Trophoblast cell (in vitro differentiated cells and primary cell): ENCODE results near the gene SNRNP70.
A peak's percentile ranks its signal among the peaks of the same experiment; 100 is the strongest.

Experiments
- DNase-seq, 2 donors: peaks; one replicate each; pipeline ENCODE4 v3.0.0-alpha.2; 2016
- H2AFZ ChIP-seq: 2 replicates; pipeline ENCODE4 v1.6.1; 2013; ENCODE audit warnings: low read length, moderate library complexity, mild to moderate bottlenecking; ENCODE audit not compliant: insufficient read depth, poor library complexity
- H2AK5ac ChIP-seq: 2 replicates; pipeline ENCODE4 v1.6.1; 2013; ENCODE audit warnings: mild to moderate bottlenecking, low read length
- H2BK120ac ChIP-seq: 2 replicates; pipeline ENCODE4 v1.6.1; 2013; ENCODE audit warnings: low read length, mild to moderate bottlenecking, moderate library complexity; ENCODE audit not compliant: insufficient read depth, poor library complexity
- H2BK12ac ChIP-seq: 2 replicates; pipeline ENCODE4 v1.6.1; 2013; ENCODE audit warnings: mild to moderate bottlenecking, low read length, moderate library complexity
- H2BK5ac ChIP-seq: 2 replicates; pipeline ENCODE4 v1.6.1; 2013; ENCODE audit warnings: low read length, low read depth, moderate library complexity, mild to moderate bottlenecking; ENCODE audit not compliant: poor library complexity
- H3K14ac ChIP-seq: 2 replicates; pipeline ENCODE4 v1.6.1; 2013; ENCODE audit warnings: mild to moderate bottlenecking, low read length
- H3K18ac ChIP-seq: 2 replicates; pipeline ENCODE4 v1.6.1; 2013; ENCODE audit warnings: mild to moderate bottlenecking, low read length
- H3K23ac ChIP-seq: 2 replicates; pipeline ENCODE4 v1.6.1; 2013; ENCODE audit warnings: low read length
- H3K27ac ChIP-seq: 2 replicates; pipeline ENCODE4 v1.5.1; 2013; ENCODE audit warnings: low read depth, mild to moderate bottlenecking, inconsistent platforms, low read length, moderate library complexity
- H3K27me3 ChIP-seq: 2 replicates; pipeline ENCODE4 v1.6.1; 2013; ENCODE audit warnings: inconsistent platforms, mild to moderate bottlenecking, low read length, moderate library complexity; ENCODE audit not compliant: insufficient read depth
- H3K36me3 ChIP-seq, 2 experiments: 1 replicate in 1 of 2; 2 replicates in 1 of 2; pipeline ENCODE4 v1.6.1; 2013; ENCODE audit warnings: low read length in 2 of 2, mild to moderate bottlenecking in 2 of 2, moderate library complexity in 1 of 2; ENCODE audit not compliant: insufficient read depth in 2 of 2, control insufficient read depth in 1 of 2
- H3K4ac ChIP-seq: 2 replicates; pipeline ENCODE4 v1.6.1; 2013; ENCODE audit warnings: low read depth, mild to moderate bottlenecking, low read length, moderate library complexity
- H3K4me1 ChIP-seq, 2 experiments: 1 replicate in 1 of 2; 2 replicates in 1 of 2; pipeline ENCODE4 v1.6.1; 2013; ENCODE audit warnings: low read length in 2 of 2, mild to moderate bottlenecking in 2 of 2, moderate library complexity in 1 of 2; ENCODE audit not compliant: insufficient read depth in 2 of 2, control insufficient read depth in 1 of 2
- H3K4me2 ChIP-seq: 2 replicates; pipeline ENCODE4 v1.6.1; 2013; ENCODE audit warnings: inconsistent platforms, mild to moderate bottlenecking, low read length, moderate library complexity
- H3K4me3 ChIP-seq: 2 replicates; pipeline ENCODE4 v1.5.1; 2013; ENCODE audit warnings: mild to moderate bottlenecking, low read depth, low read length, inconsistent platforms
- H3K79me1 ChIP-seq: one replicate; pipeline ENCODE4 v1.6.1; 2013; ENCODE audit warnings: low read length
- H3K79me2 ChIP-seq: 2 replicates; pipeline ENCODE4 v1.6.1; 2013; ENCODE audit warnings: low read length, mild to moderate bottlenecking; ENCODE audit not compliant: control insufficient read depth, insufficient read depth, poor library complexity
- H3K9ac ChIP-seq: 2 replicates; pipeline ENCODE4 v1.6.1; 2013; ENCODE audit warnings: mild to moderate bottlenecking, low read length
- H3K9me3 ChIP-seq: 2 replicates; pipeline ENCODE4 v1.6.1; 2013; ENCODE audit warnings: low read depth, mild to moderate bottlenecking, control low read depth, inconsistent platforms, low read length; ENCODE audit not compliant: insufficient read depth
- H4K12ac ChIP-seq: 2 replicates; pipeline ENCODE4 v1.6.1; 2013; ENCODE audit warnings: low read depth, mild to moderate bottlenecking, low read length, moderate library complexity
- H4K8ac ChIP-seq: 2 replicates; pipeline ENCODE4 v1.6.1; 2013; ENCODE audit warnings: low read depth, mild to moderate bottlenecking, low read length, moderate library complexity
- H4K91ac ChIP-seq: one replicate; pipeline ENCODE4 v1.6.1; 2013; ENCODE audit warnings: low read depth, mild to moderate bottlenecking, low read length, moderate library complexity
- WGBS: extraction: QIAGEN DNeasy Blood & Tissue Kit; methylation state at CpG from one replicate; pipeline ENCODE4 v1.1.7; 2013; ENCODE audit warnings: missing lambda C conversion rate; ENCODE audit not compliant: insufficient read length, insufficient coverage; ENCODE audit errors: extremely low coverage; 5-methylcytosine and 5-hydroxymethylcytosine counted together

The SNRNP70 gene

GRCh38 chr19:49152119-49152550 is 66.9 kb downstream of the SNRNP70 start:
- no peak overlapping the region for H3K4ac ChIP-seq
- DNase-seq = no peak
- no peak overlapping the region for H2BK120ac ChIP-seq
- no peak overlapping the region for H3K9ac ChIP-seq
- H3K36me3 ChIP-seq = no peaks in the 10 kb centered on the region
- H3K9me3 ChIP-seq = peaks cover 12% of the 10 kb centered on the region
- no peak overlapping the region for H2BK12ac ChIP-seq
- H4K12ac ChIP-seq = no peak overlapping the region
- H3K18ac ChIP-seq = no peak overlapping the region
- peaks cover 6 to 23% of the 10 kb centered on the region in 2 experiments for H3K4me1 ChIP-seq
- WGBS = no CpG with 5 or more reads among the region's 10 CpGs
- H3K14ac ChIP-seq = no peak overlapping the region
- no peak overlapping the region for H3K4me2 ChIP-seq
- H4K91ac ChIP-seq = no peak overlapping the region
- no peak overlapping the region for H3K23ac ChIP-seq
- no peak overlapping the region for H2AK5ac ChIP-seq
- H4K8ac ChIP-seq = no peak overlapping the region
- H2BK5ac ChIP-seq = no peak overlapping the region
- peaks cover 14% of the 10 kb centered on the region for H3K79me1 ChIP-seq
- H3K27ac ChIP-seq = no peak overlapping the region
- H3K27me3 ChIP-seq = no peaks in the 10 kb centered on the region
- no peak overlapping the region for H2AFZ ChIP-seq
- peaks cover 2% of the 10 kb centered on the region for H3K79me2 ChIP-seq
- H3K4me3 ChIP-seq = no peak overlapping the region

GRCh38 chr19:49153167-49153809 is 68.0 kb downstream of the SNRNP70 start:
- no peaks in the 10 kb centered on the region for H3K36me3 ChIP-seq
- peaks cover 11 to 28% of the 10 kb centered on the region in 2 experiments for H3K4me1 ChIP-seq
- peaks cover 8% of the 10 kb centered on the region for H3K79me2 ChIP-seq
- no peak overlapping the region for H3K14ac ChIP-seq
- no peak for DNase-seq
- H3K9ac ChIP-seq = no peak overlapping the region
- peaks cover 12% of the 10 kb centered on the region for H3K9me3 ChIP-seq
- no peaks in the 10 kb centered on the region for H3K27me3 ChIP-seq
- H2BK12ac ChIP-seq = no peak overlapping the region
- H3K18ac ChIP-seq = no peak overlapping the region
- peaks cover 23% of the 10 kb centered on the region for H3K79me1 ChIP-seq
- no peak overlapping the region for H3K4me2 ChIP-seq
- WGBS = no CpG with 5 or more reads among the region's 10 CpGs
- no peak overlapping the region for H3K23ac ChIP-seq
- H2AFZ ChIP-seq = no peak overlapping the region
- no peak overlapping the region for H3K27ac ChIP-seq
- no peak overlapping the region for H4K91ac ChIP-seq
- no peak overlapping the region for H3K4ac ChIP-seq
- no peak overlapping the region for H4K12ac ChIP-seq
- no peak overlapping the region for H3K4me3 ChIP-seq
- no peak overlapping the region for H2AK5ac ChIP-seq
- H2BK5ac ChIP-seq = no peak overlapping the region
- no peak overlapping the region for H2BK120ac ChIP-seq
- H4K8ac ChIP-seq = no peak overlapping the region

- Histone ChIP-seq H3K14ac (no peak overlapping the region), H3K4me1 (peaks cover 8 to 24% of the 10 kb centered on the region in 2 experiments), H3K4me2 (no peak overlapping the region), H3K18ac (no peak overlapping the region), H4K12ac (no peak overlapping the region), H3K36me3 (no peaks in the 10 kb centered on the region), H3K4me3 (peak overlapping the region; percentile 7), H2AFZ (no peak overlapping the region), H3K4ac (no peak overlapping the region), H3K27me3 (no peaks in the 10 kb centered on the region), H3K79me1 (peaks cover 18% of the 10 kb centered on the region), H3K9me3 (peaks cover 12% of the 10 kb centered on the region), H3K79me2 (peaks cover 8% of the 10 kb centered on the region), H2BK5ac (no peak overlapping the region), H2BK120ac (no peak overlapping the region), H3K9ac (no peak overlapping the region), H4K91ac (no peak overlapping the region), H3K23ac (no peak overlapping the region), H2BK12ac (no peak overlapping the region), H3K27ac (no peak overlapping the region), H4K8ac (no peak overlapping the region), H2AK5ac (no peak overlapping the region)
- no CpG with 5 or more reads among the region's 6 CpGs for WGBS
- no peak for DNase-seq
Observed at GRCh38 chr19:49154279-49154678, 69.0 kb downstream of the SNRNP70 start.

DNA sequence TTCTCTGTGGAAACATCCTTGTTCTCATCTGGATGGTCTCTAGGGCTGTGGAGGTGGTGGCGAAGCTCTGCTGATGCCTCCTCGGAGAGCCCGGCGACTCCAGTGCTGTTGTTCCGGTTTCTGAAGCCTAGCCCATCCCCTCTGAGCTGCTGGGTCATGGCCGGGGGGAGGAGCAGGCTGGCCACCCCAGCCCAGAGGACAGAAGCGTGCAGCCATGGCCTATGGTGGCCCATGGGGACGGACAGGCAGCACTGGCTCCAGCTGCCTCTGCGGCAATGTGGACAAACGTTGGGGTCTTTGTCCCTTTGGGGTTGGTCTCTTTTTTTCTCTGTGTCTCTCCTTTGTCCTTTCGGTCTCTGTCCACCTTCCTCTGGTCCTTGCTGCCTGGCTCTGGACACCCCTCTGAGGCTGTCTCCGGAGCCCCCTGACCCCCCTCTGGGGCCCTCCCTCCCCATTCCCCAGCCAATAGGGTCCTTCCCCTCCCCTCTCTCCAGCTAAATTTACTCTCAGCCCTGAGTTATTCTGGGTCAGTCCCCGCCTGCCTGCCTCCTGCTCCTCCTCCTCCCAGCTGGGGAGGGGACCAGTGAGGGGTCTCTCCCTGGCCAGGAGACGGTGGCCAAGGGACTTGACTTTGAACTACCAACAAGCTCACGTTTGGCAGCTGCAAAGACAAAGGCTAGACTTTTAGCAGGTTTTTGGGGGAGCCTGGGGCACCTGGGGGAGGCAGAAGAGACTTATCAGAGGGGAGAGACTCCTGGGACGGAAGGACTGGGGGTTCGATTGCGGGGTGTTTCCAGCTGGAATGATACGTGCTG is 70.0 kb downstream of the SNRNP70 start, which contains the start of gene HRC:
TSS of gene HRC (minus strand) at position 392 of the 815 bp plus-strand sequence. CDS start at position 233, 159 bp downstream.
- H3K27ac ChIP-seq = no peak within 1 kb of the TSS
- H3K18ac ChIP-seq = no peak within 1 kb of the TSS
- H4K91ac ChIP-seq = peak within 1 kb of the TSS; percentile 20
- H3K79me1 ChIP-seq = peaks cover 14% of the 10 kb centered on the region
- peaks cover 12% of the 10 kb centered on the region for H3K9me3 ChIP-seq
- H3K27me3 ChIP-seq = no peaks in the 10 kb centered on the region
- H3K9ac ChIP-seq = no peak within 1 kb of the TSS
- no peak within 1 kb of the TSS for H3K4ac ChIP-seq
- H3K4me1 ChIP-seq = peaks cover 8 to 18% of the 10 kb centered on the region in 2 experiments
- H3K79me2 ChIP-seq = peaks cover 8% of the 10 kb centered on the region
- no peak within 1 kb of the TSS for H4K8ac ChIP-seq
- H3K4me2 ChIP-seq = no peak within 1 kb of the TSS
- no peak within 1 kb of the TSS for H2AK5ac ChIP-seq
- H3K36me3 ChIP-seq = no peaks in the 10 kb centered on the region
- no CpG with 5 or more reads among the region's 19 CpGs for WGBS
- H2BK5ac ChIP-seq = no peak within 1 kb of the TSS
- no peak within 1 kb of the TSS for H3K23ac ChIP-seq
- H4K12ac ChIP-seq = no peak within 1 kb of the TSS
- peak in 1 of 2 donors; percentile 17 for DNase-seq
- H3K14ac ChIP-seq = no peak within 1 kb of the TSS
- H2BK120ac ChIP-seq = no peak within 1 kb of the TSS
- no peak within 1 kb of the TSS for H2BK12ac ChIP-seq
- no peak within 1 kb of the TSS for H2AFZ ChIP-seq
- peak within 1 kb of the TSS; percentile 7 for H3K4me3 ChIP-seq
